ENCODE measurements around the gene ZMIZ1.

Gene ZMIZ1

DNA sequence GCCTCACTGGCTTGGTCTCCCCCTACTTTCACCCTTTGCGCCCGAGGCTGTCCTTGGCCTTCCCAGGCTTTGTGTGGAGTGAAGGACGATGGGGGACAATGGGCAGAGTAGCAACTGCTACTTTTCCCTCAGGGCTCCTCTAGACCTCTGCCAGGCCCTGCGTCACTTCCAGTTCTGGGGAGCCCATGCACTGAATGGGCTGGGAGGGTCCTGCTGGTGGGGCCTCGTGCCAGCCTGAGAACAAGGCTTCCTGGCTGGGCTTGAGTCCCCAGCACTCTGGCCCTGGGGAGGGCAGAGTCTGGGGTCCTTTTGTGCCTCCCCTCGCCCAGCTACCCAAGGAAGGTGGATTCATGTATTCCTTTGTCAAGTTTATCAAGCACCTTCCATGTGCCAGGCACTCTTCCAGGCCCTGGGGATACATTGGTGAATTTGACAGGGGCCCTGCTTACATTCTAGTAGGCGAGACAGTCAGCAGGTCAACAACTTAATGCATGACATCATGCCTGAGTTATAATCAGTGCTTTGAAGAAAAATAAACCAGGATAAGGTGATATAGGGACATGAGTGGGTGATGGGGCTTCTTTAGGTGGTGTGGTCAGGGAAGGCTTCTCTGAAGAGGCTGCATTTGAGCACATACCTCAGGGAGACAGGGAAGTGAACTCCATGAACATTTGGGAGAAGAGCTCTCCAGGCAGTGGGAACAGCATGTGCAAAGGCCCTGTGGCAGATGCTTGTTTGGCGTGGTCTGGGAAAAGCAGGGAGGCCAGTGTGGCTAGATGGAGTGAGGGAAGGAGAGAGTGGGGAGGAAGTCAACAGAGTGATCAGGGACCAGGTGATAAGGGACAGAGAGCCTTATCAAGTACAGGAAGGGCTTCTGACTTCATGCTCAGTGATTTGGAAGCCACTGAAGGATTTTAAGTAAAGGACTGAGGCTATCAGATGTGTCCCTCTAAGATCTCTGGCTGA, 14.1 kb downstream of the ZMIZ1 start:
- no peak for DNase-seq

- peak; percentile 96 to 98 for DNase-seq
Observed at GRCh38 chr10:79084012-79084971, 15.5 kb downstream of the ZMIZ1 start.

GRCh38 chr10:79084972-79085597, 16.3 kb downstream of the ZMIZ1 start:
- DNase-seq = peak in 1 of 2 donors; percentile 40

DNA sequence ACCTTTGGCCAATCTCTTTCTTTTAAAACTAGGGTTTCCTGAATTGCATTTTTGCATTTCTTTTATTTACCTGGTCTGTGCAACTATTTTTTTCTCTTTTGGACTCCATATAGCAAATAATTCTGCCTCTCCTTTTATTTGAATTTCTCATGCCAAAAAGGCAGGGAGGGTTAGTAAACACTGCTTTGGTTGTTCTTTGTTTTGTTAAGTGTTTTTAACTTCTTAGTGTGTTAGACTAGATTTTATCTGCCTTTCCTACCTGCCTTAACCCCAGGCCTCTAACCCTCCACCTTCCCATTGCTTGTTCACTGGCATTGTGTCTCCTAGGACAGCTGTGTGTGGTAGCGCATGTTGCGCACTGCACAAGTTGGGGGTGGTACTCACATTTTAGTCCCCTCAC, 18.1 kb downstream of the ZMIZ1 start:
- no peak for DNase-seq

DNA sequence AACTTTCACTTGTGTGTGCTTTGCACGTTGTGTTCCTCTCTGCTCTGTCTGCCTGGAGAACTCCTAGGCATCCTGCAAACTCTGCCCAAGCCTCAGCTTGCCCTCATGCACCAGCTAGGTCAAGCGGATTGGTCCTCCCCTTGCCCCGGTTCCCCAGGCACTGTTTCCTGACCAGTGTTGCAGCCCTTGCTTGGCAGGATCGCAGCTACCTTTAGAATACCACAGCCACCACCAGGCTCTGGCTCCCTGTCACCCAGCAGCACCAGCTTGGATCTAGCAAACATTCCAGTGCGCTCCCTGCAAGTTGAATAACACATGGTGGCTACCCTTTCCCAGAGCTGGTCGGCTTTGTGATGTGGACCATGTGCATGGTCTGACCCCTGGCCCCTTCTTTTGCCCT, 19.0 kb downstream of the ZMIZ1 start:
- DNase-seq = no peak

DNA sequence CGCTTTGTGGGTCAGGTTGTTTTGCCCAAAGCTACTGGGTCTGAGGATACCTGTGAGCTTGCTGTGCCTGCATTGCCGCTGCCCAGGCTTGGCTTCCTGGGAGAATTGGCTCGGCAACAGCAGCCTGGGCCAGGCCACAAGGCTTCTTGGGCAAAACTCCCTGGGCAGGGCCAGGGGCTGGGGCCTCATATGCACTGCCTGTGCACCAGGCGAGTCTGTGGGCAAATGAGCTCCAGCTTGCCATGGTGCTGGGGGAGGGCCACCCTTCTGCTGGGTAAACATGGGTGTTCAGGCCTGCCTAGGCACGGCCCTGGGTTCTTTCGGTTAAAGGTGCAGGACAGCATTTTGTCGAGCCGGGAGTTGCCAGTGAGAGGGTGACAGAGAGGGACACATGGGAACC, 19.4 kb downstream of the ZMIZ1 start:
- DNase-seq = no peak

DNA sequence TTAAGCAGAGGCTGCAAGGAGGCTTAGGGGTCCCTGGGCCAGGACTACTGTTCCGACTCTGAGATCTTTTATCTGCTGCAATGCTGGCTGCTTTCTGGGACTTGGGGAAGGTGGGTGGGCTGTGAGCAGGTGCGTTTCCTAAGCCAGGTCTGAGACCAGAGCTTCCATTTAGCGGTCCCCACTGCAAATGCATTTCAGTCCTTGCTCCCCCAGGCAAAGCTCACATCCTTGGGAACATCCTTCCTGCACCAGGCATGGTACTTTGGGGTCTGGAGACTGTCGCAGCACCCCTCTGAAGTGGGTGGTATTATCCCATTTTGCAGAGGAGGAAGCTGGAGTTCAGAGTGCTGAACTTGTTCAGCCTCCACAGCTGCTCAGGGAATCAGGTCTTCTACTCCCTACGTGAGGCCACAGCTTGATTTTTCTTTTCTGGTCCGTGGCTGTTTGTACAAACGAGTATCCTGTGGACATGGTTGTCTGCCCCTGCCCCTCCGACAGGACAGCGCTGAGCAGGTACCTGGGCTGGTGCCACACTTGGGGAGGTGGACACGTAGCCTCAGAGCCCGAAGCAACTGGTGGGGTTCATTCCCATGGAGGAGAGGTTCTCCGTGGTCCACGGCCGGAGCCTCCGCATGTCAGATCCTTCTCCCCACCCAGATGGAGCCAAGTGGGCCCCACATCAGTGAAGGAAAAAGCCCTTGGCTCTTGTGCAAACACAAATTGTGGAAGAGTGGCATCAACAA, 20.0 kb downstream of the ZMIZ1 start:
- no peak for DNase-seq

DNA sequence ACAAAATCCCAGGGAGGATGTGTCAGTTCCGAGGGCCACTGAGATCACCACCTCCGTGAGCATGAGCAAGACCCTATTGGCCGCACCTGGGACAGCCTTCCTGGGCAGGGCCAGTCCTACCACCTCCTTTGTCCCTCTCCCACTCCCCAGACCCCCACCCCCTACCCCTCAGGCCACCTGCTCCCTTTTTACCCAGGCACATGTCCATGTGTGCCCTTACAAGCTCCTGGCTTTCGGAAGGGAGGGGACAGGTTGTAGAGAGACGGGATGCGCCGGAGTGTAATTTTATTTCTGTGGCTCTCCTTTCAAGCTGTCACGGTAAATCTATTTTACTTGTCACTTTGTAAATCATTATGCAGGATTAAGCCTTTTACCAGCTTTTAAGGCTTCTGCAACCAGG, 20.9 kb downstream of the ZMIZ1 start:
- DNase-seq = no peak

GRCh38 chr10:79090134-79090803, 21.5 kb downstream of the ZMIZ1 start:
- DNase-seq = no peak

DNA sequence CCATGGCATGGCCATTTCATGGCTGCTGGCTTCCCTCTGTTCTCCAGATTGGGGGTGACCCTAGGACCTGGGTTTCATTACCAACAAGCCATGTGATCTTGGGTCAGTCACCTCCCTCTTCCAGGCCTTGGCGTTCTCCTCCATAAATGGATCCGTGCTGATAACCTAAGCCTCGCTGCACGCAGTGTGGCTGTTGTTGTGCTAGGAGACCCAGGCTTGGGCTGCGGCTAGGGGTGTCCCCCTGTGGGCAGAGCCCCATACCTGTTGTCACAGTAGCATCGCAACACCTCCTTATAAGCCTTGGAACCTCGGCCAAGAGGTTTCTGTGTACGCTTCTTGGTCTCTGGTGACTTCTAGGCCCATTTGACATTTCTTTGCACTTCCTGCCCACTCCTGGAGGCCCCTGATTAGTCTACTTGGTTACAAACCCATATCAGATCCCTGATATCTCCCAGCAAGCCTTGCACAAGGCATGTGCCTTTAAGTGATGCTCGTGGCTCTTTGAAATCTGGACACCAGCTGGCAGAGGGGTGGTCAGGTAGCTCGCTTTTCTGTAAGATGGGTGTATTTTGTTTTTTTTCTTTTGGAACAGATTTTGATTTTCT, 23.6 kb downstream of the ZMIZ1 start:
- no peak for DNase-seq

DNA sequence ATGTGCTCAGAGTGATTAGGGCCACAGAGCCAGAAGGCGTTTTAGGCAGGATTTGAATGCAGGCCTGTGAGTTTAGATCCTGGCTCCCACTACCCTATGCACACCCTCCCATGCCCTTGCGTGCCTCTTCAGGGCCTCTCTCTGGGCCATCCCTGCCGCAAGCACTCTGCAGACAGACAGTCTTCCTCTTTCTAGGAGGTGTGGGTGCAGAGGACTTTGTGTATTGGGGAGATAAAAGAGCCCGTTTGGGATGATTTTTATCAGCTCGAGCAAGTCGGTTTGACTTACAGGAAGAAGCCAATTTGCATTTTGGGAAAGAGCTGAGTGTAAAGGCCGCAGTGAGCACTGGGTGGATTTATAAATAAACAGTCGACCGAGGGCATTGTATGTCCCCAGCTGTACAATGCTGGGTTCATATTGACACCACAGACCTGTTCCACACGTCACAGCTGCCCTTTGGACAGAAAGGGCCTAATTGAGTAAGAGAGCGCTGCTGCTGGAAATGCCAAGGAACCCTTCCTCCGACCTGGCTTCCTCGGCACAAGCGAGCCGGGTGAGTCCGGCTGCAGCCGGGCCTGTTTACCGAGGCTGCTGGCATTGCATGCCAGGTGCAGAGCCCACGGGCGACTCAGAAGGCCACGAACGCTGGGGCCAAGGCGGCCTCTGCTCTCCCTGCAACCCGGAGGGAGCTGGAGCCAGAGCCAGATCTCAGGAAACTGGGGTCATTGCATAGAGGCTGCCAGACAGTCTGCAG, 25.1 kb downstream of the ZMIZ1 start:
- peak; percentile 57 to 61 for DNase-seq

DNA sequence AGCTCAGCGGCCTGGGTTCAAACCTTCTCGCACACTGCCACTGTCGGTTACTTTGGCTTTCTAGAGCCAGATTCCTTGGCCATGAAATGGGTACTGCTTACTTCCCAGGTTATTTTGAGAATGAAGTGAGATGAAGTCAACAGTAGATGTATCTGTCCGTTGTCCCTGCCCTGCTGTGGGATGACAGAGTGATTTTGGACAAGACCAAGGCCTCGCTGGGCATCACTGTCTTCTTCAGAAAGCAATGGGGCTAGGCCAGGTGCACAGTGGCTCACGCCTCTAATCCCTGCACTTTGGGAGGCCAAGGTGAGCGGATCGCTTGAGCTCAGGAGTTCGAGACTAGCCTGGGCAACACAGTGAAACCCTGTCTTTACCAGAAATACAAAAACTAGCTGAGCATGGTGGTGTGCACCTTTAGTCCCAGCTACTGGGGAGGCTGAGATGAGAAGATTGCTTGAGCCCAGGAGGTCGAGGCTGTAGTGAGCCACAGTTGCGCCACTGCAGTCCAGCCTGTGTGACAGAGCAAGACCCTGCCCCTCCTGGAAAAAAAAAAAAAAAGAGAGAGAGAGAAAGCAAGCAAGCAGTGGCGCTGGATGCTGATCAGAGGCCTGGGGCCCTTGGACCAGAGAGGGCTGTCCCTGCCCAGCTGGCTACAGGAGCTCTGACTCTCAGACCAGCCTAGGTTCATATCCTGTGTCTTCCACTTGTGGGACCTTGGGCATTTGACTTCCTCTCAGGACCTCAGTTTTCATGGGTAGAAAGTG, 25.8 kb downstream of the ZMIZ1 start:
- no peak for DNase-seq

DNA sequence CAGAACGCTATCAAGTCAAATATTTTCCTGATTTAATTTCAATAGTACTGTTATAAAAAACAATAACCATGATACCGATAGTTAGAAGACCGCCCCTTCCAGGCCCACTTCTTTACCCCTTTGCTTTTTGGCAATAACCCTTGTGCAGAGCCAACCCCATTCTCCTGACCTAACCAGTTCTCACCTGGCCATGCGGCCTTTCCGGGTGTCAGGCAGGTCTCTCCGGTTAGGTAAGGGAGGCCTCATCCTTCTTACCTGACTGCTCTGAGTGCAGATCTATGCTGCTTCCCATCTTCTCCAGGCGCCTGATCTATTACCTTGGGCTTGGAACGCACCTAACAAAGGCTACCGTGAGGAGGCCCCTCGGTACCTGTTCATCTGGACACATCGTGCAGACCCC, 26.6 kb downstream of the ZMIZ1 start:
- DNase-seq = no peak

- DNase-seq = no peak
Observed at GRCh38 chr10:79096514-79096913, 27.7 kb downstream of the ZMIZ1 start.

GRCh38 chr10:79097021-79097872, 28.5 kb downstream of the ZMIZ1 start:
- DNase-seq = no peak

DNA sequence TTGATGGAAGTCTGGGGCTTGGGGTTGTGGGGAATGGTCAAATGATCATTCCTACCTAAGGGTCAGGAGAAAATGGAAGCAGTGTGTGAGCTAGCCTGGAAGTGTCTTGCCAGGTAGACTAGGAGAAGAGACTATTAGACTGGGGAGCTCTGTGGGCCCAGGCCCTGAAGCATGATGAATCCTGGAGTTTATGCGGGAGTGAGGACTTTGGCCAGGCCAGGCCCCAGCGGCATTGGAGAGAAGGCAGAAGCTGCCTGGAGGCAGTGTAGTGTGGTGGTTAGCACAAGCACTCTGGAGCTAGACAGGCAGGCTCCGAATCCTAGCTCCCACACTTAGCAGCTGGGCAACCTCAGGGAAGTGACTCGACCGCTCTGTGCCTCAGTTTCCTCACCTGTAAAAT, 29.3 kb downstream of the ZMIZ1 start:
- no peak for DNase-seq

- DNase-seq = no peak
Observed at GRCh38 chr10:79098596-79099015, 29.8 kb downstream of the ZMIZ1 start.

DNA sequence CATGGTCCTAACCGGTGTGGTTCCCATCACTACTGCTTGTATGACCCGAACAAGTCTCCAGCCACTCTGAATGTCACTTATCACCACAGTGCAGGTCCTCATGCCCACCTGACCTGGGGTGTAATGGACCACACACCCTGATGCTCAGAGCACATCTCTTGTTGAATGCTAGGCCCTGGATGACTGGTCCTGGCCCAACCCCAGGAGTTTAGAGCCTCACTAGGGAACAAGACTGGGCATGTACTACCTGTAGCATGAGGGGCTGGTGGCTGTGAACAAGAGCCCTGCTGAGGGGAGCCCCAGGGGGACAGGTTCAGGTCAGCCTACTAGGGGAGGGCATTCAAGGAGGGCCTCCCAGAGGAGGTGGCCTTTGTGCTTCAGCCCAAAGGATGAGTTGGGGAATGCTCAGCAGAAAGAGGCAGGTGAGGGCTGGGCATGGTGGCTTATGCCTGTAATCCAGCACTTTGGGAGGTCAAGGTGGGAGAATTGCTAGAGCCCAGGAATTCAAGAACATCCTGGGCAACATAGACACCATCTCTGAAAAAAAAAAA, 31.2 kb downstream of the ZMIZ1 start:
- DNase-seq = no peak

All from inflammatory macrophage treated with lipopolysaccharide for 1 hour (primary cell).